Activated CD4-positive, alpha-beta T cell treated with anti-CD3 and anti-CD28 coated beads, Interleukin-2, amount 50 U/mL, for 24 hours (primary cell): ENCODE measurements around the gene FAM110A.
"Not testable (repeated sequence)": the region's sequence is repeated elsewhere in the genome, so short reads cannot be mapped to it uniquely, and the experiment has no call there.

Source experiments
- DNase-seq, 2 donors: peaks; one replicate each; pipeline ENCODE4 v3.0.0-alpha.2; 2020; ENCODE audit warnings: low read depth in 1 of 2, low spot score in 1 of 2

The FAM110A gene

DNA sequence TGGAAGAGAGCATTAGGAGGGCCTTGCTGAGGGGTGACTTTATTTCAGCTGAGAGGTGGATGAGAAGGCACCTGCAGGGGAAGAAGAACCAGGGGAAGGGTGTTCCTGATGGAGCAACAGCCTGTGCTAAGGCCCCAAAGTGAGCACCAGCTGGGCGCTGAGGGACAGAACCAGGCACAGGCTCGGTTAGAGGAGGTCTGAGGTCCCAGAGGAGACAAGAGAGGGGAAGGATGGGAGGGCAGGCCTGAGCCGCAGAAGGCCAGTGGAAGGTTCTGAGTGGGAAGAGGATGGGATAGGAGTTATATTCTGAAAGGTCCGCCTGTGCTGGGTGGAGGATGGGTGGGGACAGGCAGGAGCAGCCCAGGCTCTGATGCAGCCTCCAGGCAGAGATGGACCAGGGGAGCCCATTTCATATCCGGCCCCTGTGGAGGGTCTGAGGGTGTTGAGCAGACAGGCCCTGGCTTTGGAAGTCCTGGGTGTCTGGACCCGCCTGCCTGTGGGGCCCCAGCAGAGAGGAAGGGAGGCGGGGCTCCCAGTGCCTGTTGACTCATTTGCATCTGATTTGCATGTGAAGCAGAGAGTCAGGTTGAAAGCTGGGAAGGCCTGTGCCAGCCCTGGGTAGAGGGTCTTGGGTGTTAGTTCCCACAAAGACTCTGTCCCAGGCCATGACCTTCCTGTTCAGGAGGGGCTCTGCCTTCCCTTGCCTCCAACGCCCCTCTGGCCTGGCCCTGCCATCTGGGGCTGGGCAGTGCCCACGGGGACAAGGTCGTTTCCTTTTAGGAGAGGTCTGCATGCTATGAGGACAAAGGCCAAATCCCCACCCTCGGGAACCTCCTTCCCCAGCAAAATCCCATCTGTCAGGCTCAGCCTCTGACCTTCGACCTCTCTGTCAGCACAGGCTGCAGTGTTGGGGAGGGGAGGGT, 10.6 kb upstream of the FAM110A start:
- DNase-seq: no peak

DNA sequence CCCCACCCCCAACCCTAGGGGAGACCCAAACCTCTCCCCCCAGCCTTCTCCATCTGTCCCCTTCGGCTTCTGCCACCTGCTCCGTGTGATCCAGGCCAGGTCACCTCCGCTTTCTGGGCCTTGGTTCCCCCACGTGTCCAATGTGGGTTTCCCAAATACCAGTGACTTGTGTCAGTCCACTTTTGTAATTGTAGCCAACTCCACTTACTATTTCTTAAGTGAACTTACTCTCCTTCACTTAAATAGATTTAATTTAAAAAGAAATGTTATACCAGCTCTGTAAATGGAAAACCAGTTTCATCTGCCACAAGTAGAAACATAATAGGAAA, 10.0 kb upstream of the FAM110A start:
- no peak for DNase-seq

DNA sequence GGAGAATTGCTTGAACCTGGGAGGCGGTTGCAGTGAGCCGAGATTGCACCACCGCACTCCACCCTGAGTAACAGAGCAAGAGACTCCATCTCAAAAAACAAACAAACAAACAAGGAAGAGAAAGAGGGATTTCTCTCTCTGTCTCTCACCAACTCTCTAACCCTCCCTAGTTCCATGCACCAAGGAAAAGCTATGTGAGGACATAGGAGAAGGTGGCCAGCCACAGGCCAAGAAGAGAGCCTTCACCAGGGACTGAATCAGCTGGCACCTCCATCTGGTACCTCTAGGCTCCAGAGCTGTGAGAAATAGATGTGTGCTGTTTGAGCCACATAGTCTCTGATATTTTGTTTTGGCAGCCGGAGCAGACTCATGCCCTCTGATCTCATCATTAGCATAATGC, 9.0 kb upstream of the FAM110A start:
- no peak for DNase-seq

DNA sequence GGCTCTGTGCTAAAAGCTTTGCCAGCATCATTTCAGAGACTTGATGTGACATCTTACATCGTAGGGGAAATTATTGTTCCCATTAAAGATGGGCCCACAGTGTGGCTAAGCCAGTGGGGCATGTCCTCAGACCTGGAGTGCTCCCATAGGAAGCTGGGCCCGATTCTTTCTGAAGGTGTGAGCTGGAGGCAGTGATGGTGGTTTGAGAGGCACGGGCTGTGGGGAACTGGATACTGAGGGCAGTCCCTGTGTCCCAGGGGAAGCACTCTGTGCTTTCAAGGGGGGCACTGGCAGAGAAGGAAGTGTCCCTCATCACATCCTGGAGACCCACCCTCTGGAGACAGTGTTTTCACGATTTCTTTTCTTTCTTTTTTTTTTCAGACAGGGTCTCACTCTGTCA, 8.6 kb upstream of the FAM110A start:
- no peak for DNase-seq

DNA sequence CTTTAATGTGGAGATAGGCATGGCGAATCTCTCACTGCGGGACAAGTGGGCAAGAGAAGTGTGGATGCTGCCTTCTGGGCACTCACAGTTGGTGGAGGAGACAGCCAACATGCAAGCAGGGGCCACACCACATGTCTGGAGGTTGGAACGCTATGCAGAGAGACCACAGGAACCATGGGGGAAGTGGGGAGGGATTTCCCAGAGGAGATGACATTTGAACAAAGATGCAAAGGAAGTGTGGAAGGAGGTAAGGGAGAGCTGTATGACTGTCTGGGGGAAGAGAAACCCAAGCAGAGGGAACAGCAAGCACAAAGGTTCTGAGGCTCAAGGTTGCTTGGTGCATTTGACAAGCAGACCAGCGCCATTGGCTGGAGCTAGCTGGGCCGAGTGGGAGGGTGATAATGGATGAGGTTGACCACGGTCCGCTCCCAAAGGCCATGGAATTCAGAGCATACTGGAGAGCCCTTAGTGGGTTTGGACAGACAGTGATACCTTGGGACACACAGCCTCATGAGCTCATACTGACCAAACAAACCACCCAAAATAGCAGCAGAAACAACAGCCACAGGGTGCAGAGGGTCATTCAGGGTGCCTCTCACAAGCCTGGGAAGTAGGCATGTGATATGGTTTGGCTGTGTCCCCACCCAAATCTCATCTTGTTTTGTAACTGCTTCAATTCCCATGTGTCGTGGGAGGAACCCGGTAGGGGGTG, 7.6 kb upstream of the FAM110A start:
- no peak for DNase-seq

DNA sequence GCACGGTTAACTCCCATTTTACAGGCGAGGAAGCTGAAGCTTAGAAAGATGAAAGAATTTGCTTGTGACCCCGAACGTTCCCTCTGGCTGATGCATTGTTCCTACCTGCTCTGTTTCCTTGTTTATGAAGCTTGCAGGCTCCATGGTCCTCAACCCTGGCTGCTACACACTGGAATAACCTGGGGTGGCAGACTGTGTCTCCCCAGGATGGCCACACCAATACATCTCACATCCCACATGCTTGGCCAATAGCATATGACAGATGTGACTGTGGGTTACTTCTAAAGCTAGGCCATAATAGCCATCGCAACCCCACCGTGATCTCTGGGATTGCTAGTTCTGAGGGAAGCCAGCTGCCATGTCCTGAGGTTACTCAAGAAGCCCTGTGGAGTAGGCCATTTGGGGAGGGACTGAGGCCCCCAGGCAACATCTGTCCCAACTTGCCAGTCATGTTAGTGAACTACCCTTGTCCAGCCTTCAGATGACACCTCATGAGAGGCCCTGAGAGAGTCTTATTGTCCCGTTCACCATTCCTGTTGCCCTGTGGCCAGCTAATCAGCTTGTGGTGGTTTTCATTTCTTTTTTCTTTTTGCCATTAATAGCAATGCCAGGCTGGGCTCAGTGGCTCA, 6.7 kb upstream of the FAM110A start:
- DNase-seq: no peak

DNA sequence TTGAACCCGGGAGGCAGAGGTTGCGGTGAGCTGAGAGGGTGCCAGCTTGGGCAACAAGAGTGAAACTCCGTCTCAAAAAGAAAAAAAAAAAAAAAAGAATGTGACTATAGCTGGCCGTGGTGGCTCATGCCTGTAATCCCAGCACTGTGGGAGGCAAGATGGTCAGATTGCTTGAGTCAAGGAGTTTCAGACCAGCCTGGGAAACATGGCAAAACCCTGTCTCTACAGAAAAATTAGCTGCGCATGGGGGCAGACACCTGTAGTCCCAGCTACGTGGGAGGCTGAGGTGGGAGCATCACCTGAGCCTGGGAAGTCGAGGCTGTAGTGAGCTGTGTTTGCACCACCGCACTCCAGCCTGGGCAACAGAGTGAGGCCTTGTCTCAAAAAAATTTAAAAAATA, 5.5 kb upstream of the FAM110A start:
- DNase-seq: not testable (repeated sequence)

DNA sequence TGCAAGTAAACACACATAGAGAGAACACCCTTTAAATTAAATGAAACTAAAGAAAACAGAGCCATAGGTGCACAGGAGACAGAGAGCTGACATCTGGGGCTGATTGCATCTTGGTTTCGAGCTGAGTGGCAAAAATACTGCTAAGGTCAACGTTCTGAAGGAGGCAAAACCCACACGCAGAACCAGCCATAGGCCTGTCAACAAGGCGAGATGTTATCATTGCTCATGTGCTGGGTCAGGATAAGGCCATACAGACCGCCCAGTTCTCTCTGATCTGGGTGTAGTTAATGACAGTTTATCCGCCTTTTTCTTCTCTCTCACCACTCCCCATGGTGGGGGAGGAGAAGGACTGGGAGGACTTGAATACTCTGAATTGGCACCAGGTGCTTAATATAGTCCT, 4.5 kb upstream of the FAM110A start:
- DNase-seq: no peak

DNA sequence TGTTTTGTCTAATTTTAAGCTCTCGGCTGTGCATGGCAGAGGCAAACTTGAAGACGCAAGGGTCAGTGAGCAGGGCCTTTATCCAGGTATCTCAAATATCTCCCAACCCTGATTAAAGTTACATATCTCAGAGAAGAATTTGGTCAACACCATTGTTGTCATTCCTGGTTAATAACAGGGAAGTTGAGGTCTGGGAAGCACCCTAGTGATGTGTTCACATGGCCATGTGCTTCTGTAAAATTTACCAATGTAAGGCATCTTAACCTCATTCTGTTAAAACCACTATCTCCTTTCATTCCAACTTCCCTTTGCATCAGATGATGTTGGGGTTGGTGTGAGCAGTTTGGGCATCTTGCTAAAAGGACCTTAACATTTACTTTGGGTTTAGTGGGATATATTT, 4.0 kb upstream of the FAM110A start:
- no peak for DNase-seq

DNA sequence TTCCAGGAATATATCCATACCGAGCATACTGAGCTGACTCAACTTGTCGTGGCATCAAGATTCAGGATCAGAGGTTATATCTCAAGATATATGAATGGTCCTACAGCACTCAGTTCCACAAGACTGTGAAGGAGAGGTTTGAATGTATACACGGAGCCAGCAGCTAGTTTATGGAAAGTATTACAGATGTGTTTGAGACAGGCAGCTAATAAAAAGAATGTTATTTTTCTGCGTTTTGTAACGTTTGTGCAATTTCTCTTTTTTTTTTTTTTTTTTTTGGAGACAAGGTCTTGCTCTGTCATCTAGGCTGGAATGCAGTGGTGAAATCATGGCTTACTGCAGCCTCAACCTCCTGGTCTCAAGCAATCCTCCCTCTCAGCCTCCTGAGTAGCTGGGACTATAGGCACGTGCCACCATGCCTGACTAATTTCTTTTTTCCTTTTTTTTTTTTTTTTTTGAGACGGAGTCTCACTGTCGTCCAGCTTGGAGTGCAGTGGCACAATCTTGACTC, 3.4 kb upstream of the FAM110A start:
- no peak for DNase-seq

DNA sequence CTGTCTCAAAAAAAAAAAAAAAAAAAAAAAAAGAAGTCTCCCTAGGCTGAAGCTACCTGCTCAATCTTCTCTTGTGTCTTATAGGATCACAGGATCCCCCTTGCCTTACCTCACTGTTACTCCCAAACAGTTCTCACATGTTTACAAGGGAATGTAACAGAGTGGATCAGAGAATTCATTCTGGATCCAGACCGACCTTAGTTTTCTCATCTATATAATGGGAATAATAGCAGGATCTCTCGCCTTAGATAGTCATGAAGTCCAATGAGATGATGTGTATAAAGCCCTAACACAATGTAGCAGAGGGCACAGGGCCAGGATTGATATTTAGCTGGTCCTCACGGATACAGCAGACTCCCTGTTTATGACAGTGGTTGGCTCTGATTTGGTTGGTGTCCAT, 2.3 kb upstream of the FAM110A start:
- no peak for DNase-seq

DNA sequence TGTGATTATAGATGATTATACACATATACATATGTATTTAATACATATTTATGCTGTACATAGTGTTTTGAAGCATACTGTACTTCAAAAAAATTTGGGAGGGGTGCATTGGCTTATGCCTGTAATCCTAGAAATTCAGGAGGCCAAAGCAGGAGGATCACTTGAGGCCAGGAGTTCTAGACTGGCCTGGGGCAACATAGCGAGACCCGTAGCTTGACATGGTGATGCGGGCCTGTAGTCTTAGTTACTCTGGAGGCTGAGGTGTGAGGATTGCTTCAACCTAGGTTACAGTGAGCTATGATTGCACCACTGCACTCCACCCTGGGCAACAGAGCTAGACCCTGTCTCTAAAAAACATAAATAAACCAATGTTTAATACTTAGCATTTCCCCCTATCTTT, 1.6 kb upstream of the FAM110A start:
- no peak for DNase-seq

DNA sequence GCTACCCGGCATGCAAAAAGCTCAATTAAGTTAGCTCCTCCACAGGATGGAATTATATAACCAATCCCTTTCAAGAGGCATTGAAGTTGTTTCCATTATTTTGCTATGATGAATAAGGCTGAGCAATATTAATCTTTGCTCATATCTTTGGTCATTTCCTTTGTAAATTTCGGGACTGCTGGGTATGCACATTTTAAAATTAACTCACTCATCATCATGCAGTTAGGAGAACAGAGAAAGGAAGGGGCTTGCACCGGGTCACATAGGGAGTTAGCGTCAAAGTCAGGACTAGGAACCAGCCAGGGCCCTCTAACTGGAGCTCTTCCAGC, 430 bp upstream of the FAM110A start:
- DNase-seq: no peak

DNA sequence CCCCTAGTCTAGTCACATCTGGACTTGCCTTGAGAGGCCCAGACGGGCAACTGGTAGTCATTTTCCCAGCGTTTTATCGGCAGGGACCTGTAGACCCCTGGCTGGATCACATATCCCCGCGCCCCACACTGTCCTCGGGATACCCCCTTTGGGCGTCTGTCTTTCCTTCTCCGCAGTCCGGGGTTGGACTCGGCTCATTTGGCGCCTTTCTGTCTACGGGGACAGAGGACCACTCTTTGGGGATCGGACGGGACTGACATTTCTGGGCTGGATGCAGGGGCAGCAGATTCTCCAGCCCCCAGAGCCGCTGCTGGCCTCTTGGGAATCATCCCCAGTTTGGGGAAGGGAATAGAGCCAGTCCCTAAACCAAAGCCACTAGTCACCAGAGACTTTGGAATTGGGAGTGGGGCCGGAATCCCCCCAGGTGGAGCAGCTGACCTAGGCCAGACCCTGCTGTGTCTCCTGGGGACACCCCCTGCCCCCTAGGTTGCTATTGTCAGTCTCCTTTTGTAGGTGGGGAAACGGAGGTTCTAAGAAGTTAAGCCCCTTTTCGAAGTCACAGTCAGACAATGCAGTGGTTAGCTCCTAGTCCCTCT, 734 bp downstream of the FAM110A start:
- no peak for DNase-seq

DNA sequence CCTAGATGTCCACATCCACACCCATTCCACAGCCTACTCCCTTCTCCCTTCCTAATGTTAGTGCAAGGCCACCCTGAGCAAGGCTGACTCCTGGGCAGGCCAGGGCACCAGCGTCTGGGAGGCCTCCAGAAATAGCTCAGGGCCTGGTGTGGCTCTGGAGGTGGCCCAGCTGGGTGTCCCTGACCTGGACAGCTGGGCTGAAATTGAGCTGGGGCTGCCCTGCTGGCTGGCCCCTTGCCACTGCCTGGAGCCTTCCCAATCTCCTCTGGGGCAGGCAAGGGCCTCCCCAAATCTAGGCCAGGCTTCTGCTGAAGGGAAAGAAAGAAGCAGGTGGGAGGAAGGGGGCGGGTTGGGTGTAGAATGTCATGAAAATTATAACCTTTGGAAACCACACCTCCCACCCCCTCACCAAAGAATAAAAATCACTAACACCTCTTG, 2.1 kb downstream of the FAM110A start:
- no peak for DNase-seq

DNA sequence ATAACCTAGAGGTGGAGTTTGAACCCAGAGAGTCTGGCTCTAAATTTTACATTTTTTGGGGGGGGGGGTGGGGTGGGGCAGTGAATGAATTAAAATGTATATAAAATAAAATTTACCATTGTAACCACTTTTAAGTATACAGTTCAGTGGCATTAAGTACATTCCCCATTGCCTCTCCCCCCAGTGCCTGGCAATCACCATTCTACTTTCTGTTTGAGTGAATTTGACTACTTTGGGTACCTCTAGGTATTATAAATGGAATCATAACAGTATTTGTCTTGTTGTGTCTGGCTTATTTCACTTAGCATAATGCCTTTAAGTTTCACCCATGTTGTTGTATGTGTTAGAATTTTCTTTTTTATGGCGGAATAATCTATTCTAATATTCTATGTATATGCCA, 2.7 kb downstream of the FAM110A start:
- no peak for DNase-seq

DNA sequence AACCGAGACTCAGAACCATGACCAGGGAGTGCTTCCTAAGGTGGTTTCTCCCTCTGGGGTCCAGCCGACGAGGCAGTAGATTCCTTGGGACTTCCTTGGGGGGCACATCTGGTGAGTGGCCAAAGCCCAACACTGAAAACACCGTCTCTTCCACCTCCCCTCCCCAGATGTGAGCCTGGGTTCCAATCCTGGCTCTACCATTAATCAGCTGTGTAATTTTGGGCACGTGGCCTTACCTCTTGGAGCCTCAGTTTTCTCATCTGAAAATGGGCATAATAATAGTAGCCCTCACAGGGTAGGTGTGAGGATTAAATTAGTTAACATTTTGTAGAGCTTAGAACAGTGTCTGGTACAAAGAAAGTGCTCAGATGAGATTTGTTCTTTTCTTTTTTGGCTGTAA, 5.5 kb downstream of the FAM110A start:
- no peak for DNase-seq

DNA sequence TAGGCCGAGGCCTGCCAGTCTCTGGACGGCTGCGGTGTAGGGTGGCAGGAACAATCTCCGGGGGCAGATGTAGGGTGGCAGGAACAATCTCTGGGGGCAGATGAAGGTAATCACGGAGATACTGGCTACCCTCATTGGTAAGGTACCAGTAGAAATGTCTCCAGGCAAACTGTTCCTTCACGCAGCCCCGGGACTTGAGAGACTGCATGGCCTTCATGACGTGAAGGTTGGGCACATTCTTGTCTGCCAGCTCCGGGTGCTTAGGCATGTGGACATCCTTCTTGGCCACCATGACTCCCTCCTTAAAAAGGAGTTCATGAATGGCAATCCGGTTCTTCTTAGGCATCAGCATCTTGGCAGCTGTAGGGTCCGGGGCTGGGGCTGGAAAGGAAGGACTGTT, 6.1 kb downstream of the FAM110A start:
- DNase-seq: no peak

DNA sequence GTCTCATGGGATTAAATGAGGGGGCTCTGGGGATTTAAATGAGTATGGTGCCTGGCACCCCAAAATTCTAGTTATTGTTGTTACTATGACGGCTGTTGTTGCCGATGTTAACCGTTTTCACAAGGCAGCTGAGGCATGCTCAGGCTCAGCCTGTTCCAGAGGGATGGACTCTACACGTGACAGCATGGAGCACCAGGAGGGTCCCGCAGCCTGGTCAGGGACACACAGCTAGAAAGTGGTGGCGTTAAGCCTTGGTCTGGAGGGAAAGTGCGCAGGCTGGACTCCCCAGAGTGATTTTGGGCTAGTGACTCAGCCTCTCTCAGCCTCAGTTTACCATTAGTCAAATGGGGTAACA, 7.0 kb downstream of the FAM110A start:
- DNase-seq: no peak

DNA sequence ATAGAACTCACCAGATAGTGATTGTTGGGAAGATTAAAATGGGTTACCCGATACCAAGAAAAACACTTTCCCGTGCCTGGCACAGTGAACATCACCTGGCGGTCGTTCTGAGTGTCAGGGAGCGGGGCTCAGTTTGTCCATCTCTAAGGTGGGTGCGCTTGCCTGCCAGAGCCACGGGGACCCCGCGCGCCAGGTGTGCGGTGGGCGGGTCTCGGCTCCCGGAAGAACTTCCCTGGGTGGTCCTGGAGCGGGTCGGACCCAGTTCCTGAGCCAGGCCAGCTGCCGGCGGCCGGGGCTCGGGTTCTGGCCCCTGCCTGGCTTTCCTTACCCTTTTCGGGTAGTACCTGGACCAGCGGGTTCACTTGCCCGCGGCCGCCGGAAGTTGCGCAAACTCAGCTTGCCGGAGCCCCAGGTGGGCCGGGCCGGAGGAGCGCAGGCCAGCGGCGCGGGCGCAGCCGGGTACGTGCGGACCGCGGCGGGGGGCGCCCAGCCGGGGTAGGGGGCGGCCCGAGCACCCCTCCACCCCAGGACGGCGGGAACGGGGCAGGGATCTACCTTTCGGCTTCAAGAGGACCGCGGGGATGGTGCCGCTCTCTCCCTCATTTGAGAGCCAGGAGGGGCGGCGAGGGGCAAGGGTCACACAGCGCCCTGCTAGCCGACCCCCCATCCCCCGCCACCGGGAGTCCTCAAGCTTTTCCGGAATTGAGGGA, 7.5 kb downstream of the FAM110A start:
- no peak for DNase-seq
